Measurements from ENCODE around the gene LMTK3.
"Not testable (repeated sequence)": the region's sequence is repeated elsewhere in the genome, so short reads cannot be mapped to it uniquely, and the experiment has no call there.

The LMTK3 gene

GRCh38 chr19:48538057-48538456 is 26.4 kb upstream of the LMTK3 start:
- DNase-seq = not testable (repeated sequence)

- DNase-seq = no peak
Observed at GRCh38 chr19:48537541-48537940, 25.9 kb upstream of the LMTK3 start.

- no peak for DNase-seq
Observed at GRCh38 chr19:48533770-48534169, 22.1 kb upstream of the LMTK3 start.

GRCh38 chr19:48530770-48531169 is 19.1 kb upstream of the LMTK3 start:
- no peak for DNase-seq

- DNase-seq = no peak
Observed at GRCh38 chr19:48530066-48530720, 18.6 kb upstream of the LMTK3 start.

GRCh38 chr19:48529156-48529555 is 17.5 kb upstream of the LMTK3 start:
- DNase-seq = no peak

- no peak for DNase-seq
Observed at GRCh38 chr19:48524732-48525131, 13.1 kb upstream of the LMTK3 start.

- DNase-seq = no peak
Observed at GRCh38 chr19:48524221-48524620, 12.6 kb upstream of the LMTK3 start.

- DNase-seq = no peak
Observed at GRCh38 chr19:48520134-48520533, 8.5 kb upstream of the LMTK3 start.

GRCh38 chr19:48519426-48519825 is 7.8 kb upstream of the LMTK3 start:
- not testable (repeated sequence) for DNase-seq

- DNase-seq = no peak
Observed at GRCh38 chr19:48518207-48518606, 6.6 kb upstream of the LMTK3 start.

- no peak for DNase-seq
Observed at GRCh38 chr19:48516536-48516935, 4.9 kb upstream of the LMTK3 start.

- DNase-seq = no peak
Observed at GRCh38 chr19:48514123-48514458, 2.5 kb upstream of the LMTK3 start.

GRCh38 chr19:48513289-48514122 is 1.9 kb upstream of the LMTK3 start:
- no peak for DNase-seq

- no peak for DNase-seq
Observed at GRCh38 chr19:48512504-48513288, 1.1 kb upstream of the LMTK3 start.

- DNase-seq = no peak
Observed at GRCh38 chr19:48511321-48511731, 309 bp downstream of the LMTK3 start.

- no peak for DNase-seq
Observed at GRCh38 chr19:48510421-48511268, 990 bp downstream of the LMTK3 start.

GRCh38 chr19:48509467-48510194 is 2.0 kb downstream of the LMTK3 start:
- DNase-seq = no peak

- no peak for DNase-seq
Observed at GRCh38 chr19:48508729-48509411, 2.8 kb downstream of the LMTK3 start.

- no peak for DNase-seq
Observed at GRCh38 chr19:48507911-48508439, 3.7 kb downstream of the LMTK3 start.

GRCh38 chr19:48506138-48506733 is 5.4 kb downstream of the LMTK3 start:
- DNase-seq = no peak

All from NCI-H1048 (cell line).